HTERT RPE-1 (cell line): ENCODE measurements around the gene VWC2.

Source experiments
- in situ Hi-C: fragments of 300-500 bp; cut with MboI; formaldehyde crosslinking; loops from 4 replicates; pipeline ENCODE4 v1.14.3; 2020; ENCODE audit warnings: low sequenced_read_pairs

Gene VWC2

DNA sequence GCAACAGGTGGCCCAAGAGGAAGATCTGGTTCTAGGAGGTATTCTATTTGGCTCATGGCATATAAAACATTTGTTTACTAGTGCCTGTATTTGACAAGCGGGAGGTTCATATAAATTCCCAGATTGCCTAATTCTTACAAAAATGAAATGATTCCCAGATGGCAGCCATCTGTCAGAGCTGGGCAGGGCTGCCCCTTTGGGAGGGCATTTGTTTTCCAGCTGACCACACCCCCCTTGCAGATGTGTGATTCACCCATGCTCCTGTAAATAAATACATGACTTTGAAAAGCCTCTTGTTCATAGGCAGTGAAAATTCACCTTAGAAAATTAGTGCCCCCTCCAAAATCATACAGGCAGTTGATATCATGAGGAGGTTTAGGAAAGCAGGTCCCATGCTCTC lies 8.6 kb downstream of the VWC2 start:
- in situ Hi-C loops, result no loop called here

- in situ Hi-C loops, result no loop called here
These were observed 10.0 kb downstream of the VWC2 start for GRCh38 chr7:49783446-49783845.

DNA sequence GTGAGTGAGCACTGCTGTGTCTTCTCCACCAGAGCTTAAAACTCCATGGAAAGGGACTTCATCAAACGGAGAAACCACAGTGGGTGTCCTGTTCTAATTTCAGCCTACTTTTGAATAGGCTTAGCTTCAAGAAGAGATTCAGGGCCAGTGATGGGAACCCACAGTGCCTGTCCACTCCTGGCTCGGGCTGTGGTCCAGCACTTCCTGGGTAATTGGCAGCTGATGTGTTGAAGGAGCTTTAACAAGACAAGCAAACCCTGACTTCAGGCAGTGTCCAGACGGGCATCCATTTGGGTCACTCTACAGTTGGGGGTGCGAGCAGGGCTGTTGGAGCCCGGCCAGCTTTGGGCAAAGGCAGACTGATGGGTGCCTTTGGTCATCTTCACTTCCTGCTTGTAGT lies 14.5 kb downstream of the VWC2 start:
- in situ Hi-C loops, result no loop called here

- in situ Hi-C loops, result no loop called here
These were observed 15.1 kb downstream of the VWC2 start for GRCh38 chr7:49788455-49789059.

DNA sequence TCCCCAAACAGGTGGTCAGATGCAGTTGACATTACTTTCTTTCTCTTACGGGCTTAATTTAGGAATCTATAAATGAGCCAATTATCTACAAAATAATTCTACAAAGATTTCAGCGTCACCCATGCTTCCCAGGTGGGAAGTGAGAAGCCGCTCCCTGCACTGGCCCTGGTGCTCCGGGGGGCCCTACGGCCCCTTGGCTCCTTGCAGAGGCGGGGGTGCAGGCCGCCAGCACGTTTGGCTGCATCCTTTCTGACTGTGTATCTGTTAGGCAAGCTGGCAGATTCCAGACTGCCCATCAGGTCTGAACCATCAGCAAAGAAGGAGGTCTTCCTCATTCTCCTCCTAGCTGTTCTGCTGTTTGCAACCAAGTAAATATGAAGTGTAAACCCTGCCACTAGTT lies 16.3 kb downstream of the VWC2 start:
- in situ Hi-C loops, result no loop called here

- in situ Hi-C loops, result no loop called here
These were observed 16.8 kb downstream of the VWC2 start for GRCh38 chr7:49790209-49790608.

DNA sequence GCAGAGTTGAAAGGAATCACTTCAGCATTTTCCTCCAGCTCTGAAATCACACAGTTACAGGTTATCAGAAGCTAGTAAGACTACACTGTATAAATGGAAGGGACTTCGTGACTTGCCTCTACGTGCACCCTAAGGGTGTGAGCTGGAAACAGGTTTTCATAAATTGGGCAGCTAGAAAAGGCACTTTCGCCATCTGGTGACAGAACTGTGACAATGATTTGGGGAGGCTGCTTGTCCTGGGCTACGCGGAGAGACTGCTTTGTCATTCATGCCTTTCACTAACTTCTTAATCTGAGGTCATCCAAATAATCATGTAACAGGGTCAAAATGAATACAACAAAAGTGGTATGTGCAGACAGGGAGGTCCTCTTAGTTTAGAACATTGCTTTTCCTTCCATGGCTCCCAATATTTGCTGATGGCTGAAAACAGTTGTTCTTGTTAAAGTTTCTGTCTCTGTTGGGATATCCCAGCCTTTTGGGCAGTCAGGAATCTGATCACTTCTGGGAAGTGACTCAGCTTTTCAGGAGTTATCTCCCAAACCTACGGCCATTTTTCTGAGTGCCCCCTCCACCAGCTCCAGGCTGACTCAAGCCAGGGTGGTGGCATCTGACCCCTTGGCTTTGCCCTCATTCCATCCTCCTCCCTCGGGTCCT lies 17.8 kb downstream of the VWC2 start:
- in situ Hi-C loops, result no loop called here

GRCh38 chr7:49797987-49798660 lies 24.7 kb downstream of the VWC2 start:
- in situ Hi-C loops, result no loop called here

DNA sequence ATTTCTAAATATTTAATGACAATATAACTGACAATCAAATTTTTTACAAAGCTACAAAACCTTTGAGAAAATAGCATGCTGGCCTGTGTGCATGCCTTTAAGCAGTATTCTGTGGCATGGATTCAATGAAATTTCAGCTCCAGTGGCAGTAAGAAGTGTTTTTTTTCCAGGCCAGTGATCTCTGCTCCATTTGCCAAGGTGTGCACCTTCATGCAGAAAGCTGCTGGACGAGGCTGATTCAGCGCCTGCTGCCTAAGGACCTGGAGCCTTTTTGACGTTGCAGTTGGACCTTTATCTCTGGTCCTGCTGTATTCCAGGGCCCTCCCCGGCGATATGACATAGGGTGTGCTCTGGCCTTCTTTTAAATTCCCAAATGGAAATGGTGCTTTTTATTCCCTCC lies 26.6 kb downstream of the VWC2 start:
- in situ Hi-C loops, result no loop called here

DNA sequence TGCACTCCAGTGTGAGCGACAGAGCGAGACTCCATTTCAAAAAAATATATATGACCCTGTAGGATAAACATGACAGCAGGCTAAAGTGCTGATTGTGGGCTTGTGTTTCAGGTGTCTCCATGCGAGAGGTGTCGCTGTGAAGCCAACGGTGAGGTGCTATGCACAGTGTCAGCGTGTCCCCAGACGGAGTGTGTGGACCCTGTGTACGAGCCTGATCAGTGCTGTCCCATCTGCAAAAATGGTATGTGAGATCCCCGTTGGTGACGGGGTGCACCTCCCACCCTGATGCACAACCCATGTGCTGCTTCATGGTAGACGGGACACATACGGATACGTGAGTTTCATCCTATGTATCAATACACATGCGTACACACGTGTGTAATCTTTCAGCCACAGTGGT lies 29.2 kb downstream of the VWC2 start:
- in situ Hi-C loops, result no loop called here

DNA sequence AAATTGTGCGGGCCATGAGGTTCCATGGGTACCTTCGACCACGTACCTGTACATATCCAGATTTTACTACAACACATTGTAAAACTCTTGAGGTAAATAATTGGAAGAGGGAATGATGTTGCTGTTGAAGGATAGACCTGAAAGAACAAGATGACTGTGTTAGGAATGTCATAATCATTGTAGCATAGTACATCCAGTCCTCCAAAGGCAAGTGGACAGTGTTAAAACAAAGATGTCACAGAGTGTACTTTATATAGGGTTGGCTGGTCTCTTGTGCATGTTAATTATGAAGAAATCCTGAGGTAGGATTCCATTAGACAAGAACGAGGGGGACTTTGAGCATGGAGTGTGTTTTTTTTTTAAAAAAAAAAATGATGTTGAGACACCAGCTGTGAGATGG lies 30.4 kb downstream of the VWC2 start:
- in situ Hi-C loops, result no loop called here

- in situ Hi-C loops, result no loop called here
These were observed 32.1 kb downstream of the VWC2 start for GRCh38 chr7:49805371-49806007.

- in situ Hi-C loops, result no loop called here
These were observed 39.1 kb downstream of the VWC2 start for GRCh38 chr7:49812534-49812933.

- in situ Hi-C loops, result no loop called here
These were observed 43.8 kb downstream of the VWC2 start for GRCh38 chr7:49817279-49817678.

GRCh38 chr7:49821181-49821580 lies 47.7 kb downstream of the VWC2 start:
- in situ Hi-C loops, result no loop called here

- in situ Hi-C loops, result no loop called here
These were observed 49.4 kb downstream of the VWC2 start for GRCh38 chr7:49822856-49823255.

- in situ Hi-C loops, result no loop called here
These were observed 50.1 kb downstream of the VWC2 start for GRCh38 chr7:49823566-49823965.

DNA sequence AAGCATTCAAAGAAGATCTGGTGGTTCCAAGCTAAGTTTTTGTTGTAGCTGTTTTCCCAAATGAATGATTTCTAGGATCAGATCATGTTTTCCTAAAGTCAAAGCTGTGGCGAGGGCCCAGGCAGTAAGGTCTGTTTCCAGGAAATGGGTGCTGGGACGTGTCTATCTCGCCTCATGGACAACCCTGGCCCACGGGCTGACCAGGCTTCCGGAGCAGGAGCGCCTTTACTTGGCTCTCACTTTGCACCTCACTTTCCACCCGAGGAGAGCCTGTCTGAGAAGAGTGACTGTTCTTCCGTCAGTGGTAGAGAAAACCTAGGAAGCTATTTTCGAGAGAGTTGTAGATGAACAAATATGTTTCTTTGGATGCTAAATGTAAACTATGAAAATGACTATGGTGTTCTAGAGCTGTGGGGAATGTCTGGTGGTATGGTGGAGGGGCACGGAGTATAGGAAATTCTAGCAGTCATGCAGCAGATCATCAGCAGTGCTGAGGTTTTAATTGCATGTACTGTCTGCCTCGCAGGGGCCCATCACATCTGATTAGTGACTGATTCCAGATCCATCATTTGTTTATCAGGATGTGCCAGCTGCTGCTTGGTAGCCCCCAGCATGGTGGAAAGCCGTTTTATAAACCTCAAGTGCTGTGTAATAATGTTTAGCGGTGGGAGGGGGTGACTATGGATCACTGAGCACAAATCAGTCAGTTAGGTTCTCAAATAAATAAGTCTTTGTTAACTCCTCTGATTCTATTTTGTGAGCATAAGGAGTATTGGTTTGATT lies 66.6 kb downstream of the VWC2 start:
- in situ Hi-C loops, result no loop called here

- in situ Hi-C loops, result no loop called here
These were observed 67.4 kb downstream of the VWC2 start for GRCh38 chr7:49840751-49841405.

GRCh38 chr7:49845626-49846025 lies 72.2 kb downstream of the VWC2 start:
- in situ Hi-C loops, result no loop called here
